Mesenchymal stem cell (in vitro differentiated cells and primary cell): ENCODE results near the gene PRSS22.

Experiments used
- DNase-seq: peaks from one replicate; pipeline ENCODE4 v3.0.0-alpha.2; 2013
- H2AFZ ChIP-seq: one replicate; pipeline ENCODE4 v1.6.1; 2013; ENCODE audit warnings: low read depth, mild to moderate bottlenecking, control low read depth, inconsistent platforms, low read length, moderate library complexity
- H2AK5ac ChIP-seq: 2 replicates; pipeline ENCODE4 v1.6.1; 2013; ENCODE audit warnings: low read length, moderate library complexity, mild to moderate bottlenecking, inconsistent platforms; ENCODE audit not compliant: severe bottlenecking
- H2BK120ac ChIP-seq: one replicate; pipeline ENCODE4 v1.6.1; 2013; ENCODE audit warnings: low read depth, mild to moderate bottlenecking, inconsistent platforms, low read length, moderate library complexity
- H2BK12ac ChIP-seq, 2 experiments: one replicate each; pipeline ENCODE4 v1.6.1; 2013; ENCODE audit warnings: inconsistent platforms in 2 of 2, low read length in 2 of 2, mild to moderate bottlenecking in 2 of 2, moderate library complexity in 2 of 2, control low read depth in 1 of 2
- H2BK15ac ChIP-seq: one replicate; pipeline ENCODE4 v1.6.1; 2013; ENCODE audit warnings: mild to moderate bottlenecking, low read depth, inconsistent platforms; ENCODE audit not compliant: poor library complexity, severe bottlenecking
- H2BK5ac ChIP-seq: 2 replicates; pipeline ENCODE4 v1.6.1; 2013; ENCODE audit warnings: low read depth, mild to moderate bottlenecking, low read length, control low read depth, inconsistent platforms; ENCODE audit not compliant: poor library complexity, severe bottlenecking
- H3K14ac ChIP-seq, 2 experiments: one replicate each; pipeline ENCODE4 v1.6.1; 2013; ENCODE audit warnings: inconsistent platforms in 2 of 2, low read length in 2 of 2, control low read depth in 1 of 2, mild to moderate bottlenecking in 1 of 2, moderate library complexity in 1 of 2
- H3K18ac ChIP-seq, 2 experiments: one replicate each; pipeline ENCODE4 v1.6.1; 2013; ENCODE audit warnings: inconsistent platforms in 2 of 2, low read length in 2 of 2, control low read depth in 1 of 2, low read depth in 1 of 2, mild to moderate bottlenecking in 1 of 2
- H3K23ac ChIP-seq, 2 experiments: one replicate each; pipeline ENCODE4 v1.6.1; 2013; ENCODE audit warnings: inconsistent platforms in 2 of 2, low read length in 2 of 2, mild to moderate bottlenecking in 2 of 2, moderate library complexity in 2 of 2, control low read depth in 1 of 2
- H3K27ac ChIP-seq: 2 replicates; pipeline ENCODE4 v1.5.1; 2013; ENCODE audit warnings: mild to moderate bottlenecking, moderate library complexity, low read length, control low read depth, inconsistent platforms; ENCODE audit not compliant: poor library complexity, severe bottlenecking
- H3K27me3 ChIP-seq, 2 experiments: 2 replicates each; pipeline versions ENCODE4 v1.6.1 to v1.7.0; 2013; ENCODE audit warnings: low read length in 2 of 2, mild to moderate bottlenecking in 2 of 2, moderate library complexity in 2 of 2, control low read depth in 1 of 2, inconsistent platforms in 1 of 2; ENCODE audit not compliant: control insufficient read depth in 1 of 2, insufficient read depth in 1 of 2
- H3K36me3 ChIP-seq, 2 experiments: 2 replicates each; pipeline versions ENCODE4 v1.6.1 to v1.7.0; 2013; ENCODE audit warnings: low read length in 2 of 2, control low read depth in 1 of 2, inconsistent platforms in 1 of 2, low read depth in 1 of 2, mild to moderate bottlenecking in 1 of 2; ENCODE audit not compliant: insufficient read depth in 2 of 2, control insufficient read depth in 1 of 2
- H3K4ac ChIP-seq, 2 experiments: one replicate each; pipeline ENCODE4 v1.6.1; 2013; ENCODE audit warnings: inconsistent platforms in 2 of 2, low read length in 2 of 2, mild to moderate bottlenecking in 2 of 2, moderate library complexity in 2 of 2, control low read depth in 1 of 2, low read depth in 1 of 2
- H3K4me1 ChIP-seq: 2 replicates; pipeline ENCODE4 v1.6.1; 2013; ENCODE audit warnings: low read depth, low read length, control low read depth; ENCODE audit not compliant: control insufficient read depth, insufficient read depth
- H3K4me2 ChIP-seq: 2 replicates; pipeline ENCODE4 v1.6.1; 2013; ENCODE audit warnings: low read length, mild to moderate bottlenecking, inconsistent platforms; ENCODE audit not compliant: poor library complexity, severe bottlenecking
- H3K4me3 ChIP-seq, 2 experiments: 2 replicates each; pipeline versions ENCODE4 v1.5.1 to v1.7.0; 2013; ENCODE audit warnings: low read length in 2 of 2, mild to moderate bottlenecking in 2 of 2, control low read depth in 1 of 2, low read depth in 1 of 2; ENCODE audit not compliant: insufficient read depth in 1 of 2
- H3K79me1 ChIP-seq: replicated peaks from 2 replicates; pipeline ENCODE4 v1.6.1; 2013; ENCODE audit warnings: mild to moderate bottlenecking, control low read depth, low read length, inconsistent platforms; ENCODE audit not compliant: poor library complexity, severe bottlenecking
- H3K9ac ChIP-seq: 2 replicates; pipeline ENCODE4 v1.7.0; 2013; ENCODE audit warnings: mild to moderate bottlenecking, low read length, moderate library complexity
- H3K9me3 ChIP-seq: 2 replicates; pipeline ENCODE4 v1.7.0; 2013; ENCODE audit warnings: mild to moderate bottlenecking, low read length; ENCODE audit not compliant: control insufficient read depth
- H4K8ac ChIP-seq: one replicate; pipeline ENCODE4 v1.6.1; 2013; ENCODE audit warnings: inconsistent platforms, mild to moderate bottlenecking, low read length, moderate library complexity
- H4K91ac ChIP-seq: one replicate; pipeline ENCODE4 v1.6.1; 2013; ENCODE audit warnings: mild to moderate bottlenecking, low read length, inconsistent platforms
- WGBS: methylation state at CpG from one replicate; pipeline ENCODE4 v1.1.7; 2013; ENCODE audit warnings: mixed read lengths; 5-methylcytosine and 5-hydroxymethylcytosine counted together

The PRSS22 gene

DNA sequence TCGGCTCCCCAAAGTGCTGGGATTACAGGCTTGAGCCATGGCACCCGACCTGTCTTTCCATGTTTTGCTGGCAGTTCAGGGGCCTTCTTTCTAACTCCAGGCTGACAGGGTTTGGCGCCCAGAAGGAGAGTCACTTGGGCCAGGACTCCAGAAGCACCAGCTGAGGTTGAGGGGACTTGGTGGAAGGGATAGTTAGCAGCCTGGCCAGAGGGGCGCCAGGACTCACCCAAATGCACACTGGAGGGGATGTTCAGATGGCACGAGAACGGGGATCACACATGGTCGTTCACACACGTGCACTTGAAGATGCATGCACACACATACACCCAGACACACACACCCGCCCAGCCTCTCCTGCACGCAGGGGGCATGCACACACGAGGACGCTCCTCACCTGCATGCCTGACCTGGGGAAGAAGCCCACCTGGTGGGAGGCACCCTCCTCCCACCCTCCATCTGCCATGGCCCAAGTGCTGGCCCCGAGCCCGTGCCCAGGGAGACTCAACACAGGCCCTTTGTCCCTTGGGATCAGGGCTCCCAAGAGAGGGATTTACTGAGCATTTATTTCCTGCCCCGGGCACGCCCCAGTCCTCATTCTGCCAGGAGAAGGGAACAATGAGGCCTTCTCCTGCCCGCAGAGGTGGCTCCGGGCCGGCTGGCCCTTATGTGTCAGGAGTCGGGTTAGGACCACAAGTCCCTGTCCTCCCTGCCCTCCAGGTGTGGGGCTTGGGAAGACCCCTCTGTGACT lies 43.2 kb downstream of the PRSS22 start:
- Histone ChIP-seq H4K8ac (no peak overlapping the region), H3K36me3 (peaks cover 0 to 2% of the 10 kb centered on the region in 2 experiments), H3K79me1 (no peaks in the 10 kb centered on the region), H4K91ac (no peak overlapping the region), H3K23ac (no peak overlapping the region), H3K14ac (no peak overlapping the region), H3K4me3 (no peak overlapping the region), H3K4ac (no peak overlapping the region), H2AFZ (no peak overlapping the region), H3K4me2 (no peak overlapping the region), H3K4me1 (peaks cover 6% of the 10 kb centered on the region), H2BK120ac (no peak overlapping the region), H3K9me3 (no peaks in the 10 kb centered on the region), H3K18ac (no peak overlapping the region), H3K27me3 (peaks cover 43 to 76% of the 10 kb centered on the region in 2 experiments), H3K9ac (no peak overlapping the region), H2BK12ac (no peak overlapping the region), H2AK5ac (no peak overlapping the region), H2BK15ac (no peak overlapping the region), H3K27ac (no peak overlapping the region), H2BK5ac (no peak overlapping the region)
- WGBS: 83% methylated on average over 20 of the region's 20 CpGs
- DNase-seq: no peak

DNA sequence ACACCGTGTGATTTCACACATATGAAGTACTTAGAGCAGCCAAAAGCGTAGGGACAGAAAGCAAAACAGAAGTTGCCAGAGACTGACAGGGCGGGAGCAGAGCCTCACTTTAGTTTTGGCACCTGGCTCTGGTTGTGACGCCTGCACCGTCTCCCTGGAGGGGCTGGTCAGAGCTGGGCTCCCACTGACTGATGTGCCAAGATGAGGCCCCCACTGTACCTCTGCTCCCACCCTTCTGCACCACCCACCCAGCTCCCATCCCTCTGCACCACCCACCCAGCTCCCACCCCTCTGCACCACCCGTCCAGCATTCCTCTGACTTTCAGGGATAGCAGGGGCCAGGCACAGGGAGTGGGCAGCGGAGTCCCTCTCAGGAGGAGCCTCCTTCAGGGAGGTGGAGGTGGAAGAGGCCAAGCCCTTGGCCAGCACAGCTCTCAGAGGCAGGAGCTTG lies 44.2 kb downstream of the PRSS22 start:
- H2BK5ac ChIP-seq: no peak overlapping the region
- H3K79me1 ChIP-seq: no peaks in the 10 kb centered on the region
- no peak overlapping the region for H3K18ac ChIP-seq
- H2BK12ac ChIP-seq: no peak overlapping the region
- H2BK15ac ChIP-seq: no peak overlapping the region
- 95% methylated on average over 7 of the region's 7 CpGs for WGBS
- no peak for DNase-seq
- peaks cover 0 to 2% of the 10 kb centered on the region in 2 experiments for H3K36me3 ChIP-seq
- H3K14ac ChIP-seq: no peak overlapping the region
- H3K27me3 ChIP-seq: peaks cover 34 to 72% of the 10 kb centered on the region in 2 experiments
- H2BK120ac ChIP-seq: no peak overlapping the region
- H2AFZ ChIP-seq: no peak overlapping the region
- H3K4me3 ChIP-seq: no peak overlapping the region
- no peak overlapping the region for H3K27ac ChIP-seq
- no peak overlapping the region for H3K4me2 ChIP-seq
- H3K9me3 ChIP-seq: peaks cover 4% of the 10 kb centered on the region
- no peak overlapping the region for H3K4ac ChIP-seq
- no peak overlapping the region for H3K9ac ChIP-seq
- no peak overlapping the region for H3K23ac ChIP-seq
- H4K8ac ChIP-seq: no peak overlapping the region
- no peak overlapping the region for H4K91ac ChIP-seq
- peaks cover 6% of the 10 kb centered on the region for H3K4me1 ChIP-seq
- H2AK5ac ChIP-seq: no peak overlapping the region

DNA sequence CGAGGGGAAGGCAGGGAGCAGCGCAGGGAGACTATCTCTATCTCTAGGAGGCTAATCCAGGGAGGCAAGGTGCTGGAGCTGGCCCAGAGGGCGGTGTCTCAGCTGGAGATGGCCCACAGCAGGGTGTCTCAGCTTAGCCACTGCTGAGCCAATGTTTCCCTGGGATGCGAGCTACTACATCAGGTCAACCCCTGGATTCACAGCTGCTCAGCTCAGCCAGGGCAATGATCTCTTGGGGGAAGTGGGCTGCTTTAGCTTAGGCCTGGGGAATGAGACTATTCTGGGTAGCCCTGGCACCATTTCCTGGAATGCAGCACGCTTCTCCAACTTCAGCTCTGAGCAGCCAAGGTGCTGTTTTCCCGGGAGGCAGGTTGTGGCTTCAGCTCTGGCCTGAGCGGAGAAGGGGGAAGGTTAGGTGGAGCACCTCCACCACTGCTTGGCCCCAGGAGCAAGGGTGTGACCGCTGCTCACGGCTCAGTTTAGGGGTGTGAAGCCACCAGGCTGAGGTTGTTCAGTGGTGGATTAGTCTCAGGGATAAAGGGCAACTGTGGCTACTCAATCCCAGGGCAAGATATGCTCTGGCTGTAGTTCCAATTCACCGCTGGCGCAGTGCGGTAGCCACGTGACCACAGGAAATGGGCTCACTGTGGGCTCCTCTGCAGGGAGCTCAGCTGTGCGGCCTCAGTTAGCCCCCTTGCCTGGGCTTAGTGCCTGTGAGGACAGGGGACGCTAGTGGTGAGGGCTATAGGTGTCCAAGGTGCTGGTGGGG lies 46.1 kb downstream of the PRSS22 start:
- no peak overlapping the region for H2BK5ac ChIP-seq
- H3K36me3 ChIP-seq: no peaks in the 10 kb centered on the region
- no peak overlapping the region for H2AFZ ChIP-seq
- peaks cover 4% of the 10 kb centered on the region for H3K9me3 ChIP-seq
- no peak overlapping the region for H3K27ac ChIP-seq
- no peaks in the 10 kb centered on the region for H3K79me1 ChIP-seq
- H2BK120ac ChIP-seq: no peak overlapping the region
- H4K8ac ChIP-seq: peak overlapping the region; percentile 75
- H3K18ac ChIP-seq: no peak overlapping the region
- H2BK12ac ChIP-seq: no peak overlapping the region
- H4K91ac ChIP-seq: peak overlapping the region; percentile 59
- no peak overlapping the region for H3K14ac ChIP-seq
- no peak for DNase-seq
- H3K4me1 ChIP-seq: peaks cover 6% of the 10 kb centered on the region
- no peak overlapping the region for H2BK15ac ChIP-seq
- 72% methylated on average over 15 of the region's 15 CpGs for WGBS
- H3K23ac ChIP-seq: no peak overlapping the region
- H3K27me3 ChIP-seq: peaks cover 33 to 73% of the 10 kb centered on the region in 2 experiments
- H3K4me3 ChIP-seq: no peak overlapping the region
- peak overlapping the region in 1 of 2 experiments; percentile 6 for H3K4ac ChIP-seq
- no peak overlapping the region for H3K4me2 ChIP-seq
- no peak overlapping the region for H3K9ac ChIP-seq
- H2AK5ac ChIP-seq: no peak overlapping the region

DNA sequence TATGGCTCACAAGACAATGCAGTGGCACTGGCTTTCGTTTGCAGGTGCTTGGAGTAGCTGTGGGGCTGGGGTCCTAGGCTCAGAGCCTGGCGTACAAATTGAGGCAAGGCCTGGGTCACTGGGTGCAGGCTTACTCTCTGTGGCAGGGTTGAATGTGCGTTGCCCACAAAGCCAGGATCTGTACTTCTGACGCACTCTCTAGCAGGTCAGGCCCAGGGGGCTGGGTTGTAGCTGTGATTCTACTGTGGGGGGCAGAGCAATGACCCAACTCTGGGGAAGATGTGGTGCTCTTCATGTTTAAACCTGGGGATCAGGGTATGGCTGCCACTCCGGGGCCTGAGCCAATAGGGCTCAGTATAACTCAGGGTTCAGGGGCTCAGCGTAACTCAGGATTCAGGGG lies 47.3 kb downstream of the PRSS22 start:
- H4K8ac ChIP-seq: no peak overlapping the region
- H3K23ac ChIP-seq: no peak overlapping the region
- H3K18ac ChIP-seq: no peak overlapping the region
- H3K27ac ChIP-seq: no peak overlapping the region
- H2BK15ac ChIP-seq: no peak overlapping the region
- H3K27me3 ChIP-seq: peaks cover 40 to 73% of the 10 kb centered on the region in 2 experiments
- H3K14ac ChIP-seq: no peak overlapping the region
- no peak overlapping the region for H2BK120ac ChIP-seq
- WGBS: 80% methylated on average over 6 of the region's 6 CpGs
- H3K9ac ChIP-seq: no peak overlapping the region
- H2BK5ac ChIP-seq: no peak overlapping the region
- peaks cover 6% of the 10 kb centered on the region for H3K4me1 ChIP-seq
- H3K4me2 ChIP-seq: no peak overlapping the region
- H3K4me3 ChIP-seq: no peak overlapping the region
- H3K79me1 ChIP-seq: no peaks in the 10 kb centered on the region
- H2AFZ ChIP-seq: no peak overlapping the region
- no peak overlapping the region for H3K4ac ChIP-seq
- no peak overlapping the region for H4K91ac ChIP-seq
- no peaks in the 10 kb centered on the region for H3K36me3 ChIP-seq
- no peak overlapping the region for H2BK12ac ChIP-seq
- DNase-seq: no peak
- peaks cover 12% of the 10 kb centered on the region for H3K9me3 ChIP-seq
- no peak overlapping the region for H2AK5ac ChIP-seq
